GM12878 (cell line): Measurements from ENCODE around the gene NNAT.

Experiments used
- CBFB ChIP-seq: IDR thresholded peaks from 2 replicates; pipeline ENCODE4 v1.6.1; 2016; ENCODE audit warnings: antibody characterized with exemption, low read depth
- CHD2 ChIP-seq: IDR thresholded peaks from 2 replicates; pipeline ENCODE4 v1.6.1; 2011; ENCODE audit warnings: low read depth, low read length, improper control_type of control experiment, borderline replicate concordance
- ESRRA ChIP-seq: IDR thresholded peaks from 2 replicates; pipeline ENCODE4 v1.6.1; 2012; ENCODE audit warnings: mild to moderate bottlenecking, low read length, improper control_type of control experiment
- EZH2 ChIP-seq: IDR thresholded peaks from 2 replicates; pipeline ENCODE4 v1.6.1; 2012; ENCODE audit warnings: low read depth, mild to moderate bottlenecking, control low read depth, inconsistent platforms, low read length, borderline replicate concordance; ENCODE audit not compliant: control insufficient read depth
- MXI1 ChIP-seq: fragments of 150-350 bp; IDR thresholded peaks from 2 replicates; pipeline ENCODE4 v1.6.1; 2011; ENCODE audit warnings: low read depth, mild to moderate bottlenecking, inconsistent platforms, low read length, improper control_type of control experiment
- MYB ChIP-seq: fragments of 150-350 bp; IDR thresholded peaks from 2 replicates; pipeline ENCODE4 v1.6.1; 2014; ENCODE audit warnings: mild to moderate bottlenecking, low read depth, low read length, borderline replicate concordance
- NR2F1 ChIP-seq: fragments of 450-650 bp; conservative IDR thresholded peaks from 2 replicates; pipeline ENCODE4 v1.6.1; 2017; ENCODE audit warnings: mild to moderate bottlenecking
- SREBF1 ChIP-seq: IDR thresholded peaks from 2 replicates; pipeline ENCODE4 v1.6.1; 2012; ENCODE audit warnings: mild to moderate bottlenecking, low read length
- TARDBP ChIP-seq: IDR thresholded peaks from 2 replicates; pipeline ENCODE4 v1.6.1; 2016; ENCODE audit warnings: borderline replicate concordance
- TCF12 ChIP-seq: IDR thresholded peaks from 2 replicates; pipeline ENCODE4 v1.6.1; 2011; ENCODE audit warnings: low read depth, mild to moderate bottlenecking, low read length
- TF ChIP-seq, protein P1 (sequence below), 3 experiments: IDR thresholded peaks in 2 of 3; conservative IDR thresholded peaks in 1 of 3; 2 replicates each; pipeline ENCODE4 v1.5.1; 2011; ENCODE audit warnings: low read depth in 3 of 3, low read length in 3 of 3, mild to moderate bottlenecking in 3 of 3, control low read depth in 2 of 3, moderate library complexity in 2 of 3, inconsistent platforms in 1 of 3, mixed read lengths in 1 of 3; ENCODE audit not compliant: control insufficient read depth in 2 of 3, insufficient read depth in 1 of 3; ENCODE audit errors: extremely low read depth in 1 of 3
- TF ChIP-seq, protein P2 (sequence below): fragments of 450-650 bp; IDR thresholded peaks from 2 replicates; pipeline ENCODE4 v1.6.1; 2017; ENCODE audit warnings: mild to moderate bottlenecking, moderate library complexity
- TF ChIP-seq, protein P3 (sequence below): fragments of 450-650 bp; IDR thresholded peaks from 2 replicates; pipeline ENCODE4 v1.6.1; 2017; ENCODE audit warnings: mild to moderate bottlenecking
- TF ChIP-seq, protein P4 (sequence below): fragments of 450-650 bp; formaldehyde crosslinking; IDR thresholded peaks from 2 replicates; pipeline ENCODE4 v1.5.0; 2022; ENCODE audit warnings: mild to moderate bottlenecking, missing genetic modification characterization

DNA sequence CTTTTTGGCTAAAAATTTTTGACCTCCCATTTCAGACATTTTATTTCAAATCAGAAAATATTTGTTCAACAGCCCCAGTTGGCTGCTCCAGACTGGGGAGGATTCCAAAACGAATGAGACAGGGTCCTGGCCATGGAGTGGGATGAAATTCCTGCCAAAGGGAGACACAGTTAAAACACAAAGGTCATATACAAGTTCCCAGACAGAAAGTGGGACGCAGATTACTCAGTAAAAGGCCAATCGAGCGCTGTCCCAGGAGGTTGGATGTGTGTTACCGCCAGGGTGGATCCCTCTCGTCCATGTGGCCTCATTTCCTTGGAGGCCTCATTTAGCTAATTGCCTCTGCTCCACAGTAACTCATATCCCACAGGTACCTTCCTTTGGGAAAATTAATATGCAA lies 41.8 kb upstream of the NNAT start:
- TF ChIP-seq, protein P1, sequence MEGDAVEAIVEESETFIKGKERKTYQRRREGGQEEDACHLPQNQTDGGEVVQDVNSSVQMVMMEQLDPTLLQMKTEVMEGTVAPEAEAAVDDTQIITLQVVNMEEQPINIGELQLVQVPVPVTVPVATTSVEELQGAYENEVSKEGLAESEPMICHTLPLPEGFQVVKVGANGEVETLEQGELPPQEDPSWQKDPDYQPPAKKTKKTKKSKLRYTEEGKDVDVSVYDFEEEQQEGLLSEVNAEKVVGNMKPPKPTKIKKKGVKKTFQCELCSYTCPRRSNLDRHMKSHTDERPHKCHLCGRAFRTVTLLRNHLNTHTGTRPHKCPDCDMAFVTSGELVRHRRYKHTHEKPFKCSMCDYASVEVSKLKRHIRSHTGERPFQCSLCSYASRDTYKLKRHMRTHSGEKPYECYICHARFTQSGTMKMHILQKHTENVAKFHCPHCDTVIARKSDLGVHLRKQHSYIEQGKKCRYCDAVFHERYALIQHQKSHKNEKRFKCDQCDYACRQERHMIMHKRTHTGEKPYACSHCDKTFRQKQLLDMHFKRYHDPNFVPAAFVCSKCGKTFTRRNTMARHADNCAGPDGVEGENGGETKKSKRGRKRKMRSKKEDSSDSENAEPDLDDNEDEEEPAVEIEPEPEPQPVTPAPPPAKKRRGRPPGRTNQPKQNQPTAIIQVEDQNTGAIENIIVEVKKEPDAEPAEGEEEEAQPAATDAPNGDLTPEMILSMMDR (IDR thresholded peaks at IDR 0.05 in 2 of 3, conservative IDR thresholded peaks at IDR 0.05 in 1 of 3; ENCODE audit: control insufficient read depth in 2 of 3, extremely low read depth in 1 of 3, insufficient read depth in 1 of 3, low read depth in 3 of 3, low read length in 3 of 3) = no peak
- TF ChIP-seq ESRRA (no peak), NR2F1 (no peak), EZH2 (no peak), MXI1 (no peak), SREBF1 (no peak), TARDBP (no peak), TCF12 (no peak), CHD2 (no peak), MYB (no peak), CBFB (no peak)
- TF ChIP-seq, protein P2, sequence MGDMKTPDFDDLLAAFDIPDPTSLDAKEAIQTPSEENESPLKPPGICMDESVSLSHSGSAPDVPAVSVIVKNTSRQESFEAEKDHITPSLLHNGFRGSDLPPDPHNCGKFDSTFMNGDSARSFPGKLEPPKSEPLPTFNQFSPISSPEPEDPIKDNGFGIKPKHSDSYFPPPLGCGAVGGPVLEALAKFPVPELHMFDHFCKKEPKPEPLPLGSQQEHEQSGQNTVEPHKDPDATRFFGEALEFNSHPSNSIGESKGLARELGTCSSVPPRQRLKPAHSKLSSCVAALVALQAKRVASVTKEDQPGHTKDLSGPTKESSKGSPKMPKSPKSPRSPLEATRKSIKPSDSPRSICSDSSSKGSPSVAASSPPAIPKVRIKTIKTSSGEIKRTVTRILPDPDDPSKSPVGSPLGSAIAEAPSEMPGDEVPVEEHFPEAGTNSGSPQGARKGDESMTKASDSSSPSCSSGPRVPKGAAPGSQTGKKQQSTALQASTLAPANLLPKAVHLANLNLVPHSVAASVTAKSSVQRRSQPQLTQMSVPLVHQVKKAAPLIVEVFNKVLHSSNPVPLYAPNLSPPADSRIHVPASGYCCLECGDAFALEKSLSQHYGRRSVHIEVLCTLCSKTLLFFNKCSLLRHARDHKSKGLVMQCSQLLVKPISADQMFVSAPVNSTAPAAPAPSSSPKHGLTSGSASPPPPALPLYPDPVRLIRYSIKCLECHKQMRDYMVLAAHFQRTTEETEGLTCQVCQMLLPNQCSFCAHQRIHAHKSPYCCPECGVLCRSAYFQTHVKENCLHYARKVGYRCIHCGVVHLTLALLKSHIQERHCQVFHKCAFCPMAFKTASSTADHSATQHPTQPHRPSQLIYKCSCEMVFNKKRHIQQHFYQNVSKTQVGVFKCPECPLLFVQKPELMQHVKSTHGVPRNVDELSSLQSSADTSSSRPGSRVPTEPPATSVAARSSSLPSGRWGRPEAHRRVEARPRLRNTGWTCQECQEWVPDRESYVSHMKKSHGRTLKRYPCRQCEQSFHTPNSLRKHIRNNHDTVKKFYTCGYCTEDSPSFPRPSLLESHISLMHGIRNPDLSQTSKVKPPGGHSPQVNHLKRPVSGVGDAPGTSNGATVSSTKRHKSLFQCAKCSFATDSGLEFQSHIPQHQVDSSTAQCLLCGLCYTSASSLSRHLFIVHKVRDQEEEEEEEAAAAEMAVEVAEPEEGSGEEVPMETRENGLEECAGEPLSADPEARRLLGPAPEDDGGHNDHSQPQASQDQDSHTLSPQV = no peak
- TF ChIP-seq, protein P3, sequence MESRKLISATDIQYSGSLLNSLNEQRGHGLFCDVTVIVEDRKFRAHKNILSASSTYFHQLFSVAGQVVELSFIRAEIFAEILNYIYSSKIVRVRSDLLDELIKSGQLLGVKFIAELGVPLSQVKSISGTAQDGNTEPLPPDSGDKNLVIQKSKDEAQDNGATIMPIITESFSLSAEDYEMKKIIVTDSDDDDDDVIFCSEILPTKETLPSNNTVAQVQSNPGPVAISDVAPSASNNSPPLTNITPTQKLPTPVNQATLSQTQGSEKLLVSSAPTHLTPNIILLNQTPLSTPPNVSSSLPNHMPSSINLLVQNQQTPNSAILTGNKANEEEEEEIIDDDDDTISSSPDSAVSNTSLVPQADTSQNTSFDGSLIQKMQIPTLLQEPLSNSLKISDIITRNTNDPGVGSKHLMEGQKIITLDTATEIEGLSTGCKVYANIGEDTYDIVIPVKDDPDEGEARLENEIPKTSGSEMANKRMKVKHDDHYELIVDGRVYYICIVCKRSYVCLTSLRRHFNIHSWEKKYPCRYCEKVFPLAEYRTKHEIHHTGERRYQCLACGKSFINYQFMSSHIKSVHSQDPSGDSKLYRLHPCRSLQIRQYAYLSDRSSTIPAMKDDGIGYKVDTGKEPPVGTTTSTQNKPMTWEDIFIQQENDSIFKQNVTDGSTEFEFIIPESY = no peak
- TF ChIP-seq, protein P4, sequence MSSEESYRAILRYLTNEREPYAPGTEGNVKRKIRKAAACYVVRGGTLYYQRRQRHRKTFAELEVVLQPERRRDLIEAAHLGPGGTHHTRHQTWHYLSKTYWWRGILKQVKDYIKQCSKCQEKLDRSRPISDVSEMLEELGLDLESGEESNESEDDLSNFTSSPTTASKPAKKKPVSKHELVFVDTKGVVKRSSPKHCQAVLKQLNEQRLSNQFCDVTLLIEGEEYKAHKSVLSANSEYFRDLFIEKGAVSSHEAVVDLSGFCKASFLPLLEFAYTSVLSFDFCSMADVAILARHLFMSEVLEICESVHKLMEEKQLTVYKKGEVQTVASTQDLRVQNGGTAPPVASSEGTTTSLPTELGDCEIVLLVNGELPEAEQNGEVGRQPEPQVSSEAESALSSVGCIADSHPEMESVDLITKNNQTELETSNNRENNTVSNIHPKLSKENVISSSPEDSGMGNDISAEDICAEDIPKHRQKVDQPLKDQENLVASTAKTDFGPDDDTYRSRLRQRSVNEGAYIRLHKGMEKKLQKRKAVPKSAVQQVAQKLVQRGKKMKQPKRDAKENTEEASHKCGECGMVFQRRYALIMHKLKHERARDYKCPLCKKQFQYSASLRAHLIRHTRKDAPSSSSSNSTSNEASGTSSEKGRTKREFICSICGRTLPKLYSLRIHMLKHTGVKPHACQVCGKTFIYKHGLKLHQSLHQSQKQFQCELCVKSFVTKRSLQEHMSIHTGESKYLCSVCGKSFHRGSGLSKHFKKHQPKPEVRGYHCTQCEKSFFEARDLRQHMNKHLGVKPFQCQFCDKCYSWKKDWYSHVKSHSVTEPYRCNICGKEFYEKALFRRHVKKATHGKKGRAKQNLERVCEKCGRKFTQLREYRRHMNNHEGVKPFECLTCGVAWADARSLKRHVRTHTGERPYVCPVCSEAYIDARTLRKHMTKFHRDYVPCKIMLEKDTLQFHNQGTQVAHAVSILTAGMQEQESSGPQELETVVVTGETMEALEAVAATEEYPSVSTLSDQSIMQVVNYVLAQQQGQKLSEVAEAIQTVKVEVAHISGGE (CRISPR knock-in tag) = no peak
